Suprapubic skin (tissue), 4 donors: Measurements from ENCODE around the gene B3GNT7.

Source experiments
- EP300 ChIP-seq: sonication (generic); formaldehyde crosslinking; IDR thresholded peaks from one replicate; pipeline ENCODE4 v1.6.1; 2017; ENCODE audit warnings: antibody characterized with exemption
- POLR2A ChIP-seq, 2 donors: fragments of 450-650 bp; IDR thresholded peaks; one replicate each; pipeline ENCODE4 v1.6.1; 2017; ENCODE audit warnings: antibody characterized with exemption in 2 of 2, mild to moderate bottlenecking in 2 of 2, moderate library complexity in 2 of 2
- POLR2AphosphoS5 ChIP-seq, 3 donors: sonication (generic); formaldehyde crosslinking; IDR thresholded peaks; one replicate each; pipeline ENCODE4 v1.6.1; 2017; ENCODE audit warnings: antibody characterized with exemption in 3 of 3
- TF ChIP-seq, protein P1 (sequence below), 2 donors: fragments of 200-600 bp in 1 of 2; fragments of 450-650 bp in 1 of 2; sonication (generic) in 1 of 2; IDR thresholded peaks; one replicate each; pipeline ENCODE4 v1.5.1; 2016 to 2019; ENCODE audit warnings: antibody characterized with exemption in 2 of 2, mild to moderate bottlenecking in 1 of 2, moderate library complexity in 1 of 2

DNA sequence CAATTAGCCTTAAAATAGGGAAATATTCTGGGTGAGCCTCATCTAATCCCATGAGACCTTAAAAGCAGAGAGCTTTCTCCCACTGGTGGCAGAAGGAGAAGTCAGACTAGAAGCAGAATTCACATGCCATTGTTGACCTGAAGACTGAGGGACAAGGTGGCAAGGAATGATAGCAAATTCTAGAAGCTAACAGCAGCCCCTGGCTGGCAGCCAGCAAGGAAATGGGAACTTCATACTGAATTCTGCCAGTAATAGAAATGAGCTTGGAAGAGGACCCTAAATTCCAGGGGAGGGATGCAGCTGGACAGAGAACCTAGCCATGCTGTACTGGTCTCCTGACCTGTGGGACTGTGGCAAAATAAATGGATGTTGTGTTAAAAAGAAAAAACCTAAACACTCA lies 19.5 kb downstream of the B3GNT7 start:
- TF ChIP-seq, protein P1, sequence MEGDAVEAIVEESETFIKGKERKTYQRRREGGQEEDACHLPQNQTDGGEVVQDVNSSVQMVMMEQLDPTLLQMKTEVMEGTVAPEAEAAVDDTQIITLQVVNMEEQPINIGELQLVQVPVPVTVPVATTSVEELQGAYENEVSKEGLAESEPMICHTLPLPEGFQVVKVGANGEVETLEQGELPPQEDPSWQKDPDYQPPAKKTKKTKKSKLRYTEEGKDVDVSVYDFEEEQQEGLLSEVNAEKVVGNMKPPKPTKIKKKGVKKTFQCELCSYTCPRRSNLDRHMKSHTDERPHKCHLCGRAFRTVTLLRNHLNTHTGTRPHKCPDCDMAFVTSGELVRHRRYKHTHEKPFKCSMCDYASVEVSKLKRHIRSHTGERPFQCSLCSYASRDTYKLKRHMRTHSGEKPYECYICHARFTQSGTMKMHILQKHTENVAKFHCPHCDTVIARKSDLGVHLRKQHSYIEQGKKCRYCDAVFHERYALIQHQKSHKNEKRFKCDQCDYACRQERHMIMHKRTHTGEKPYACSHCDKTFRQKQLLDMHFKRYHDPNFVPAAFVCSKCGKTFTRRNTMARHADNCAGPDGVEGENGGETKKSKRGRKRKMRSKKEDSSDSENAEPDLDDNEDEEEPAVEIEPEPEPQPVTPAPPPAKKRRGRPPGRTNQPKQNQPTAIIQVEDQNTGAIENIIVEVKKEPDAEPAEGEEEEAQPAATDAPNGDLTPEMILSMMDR (IDR thresholded peaks at IDR 0.05): no peak
- TF ChIP-seq EP300 (no peak), POLR2A (IDR thresholded peaks at IDR 0.05) (no peak), POLR2AphosphoS5 (IDR thresholded peaks at IDR 0.05) (no peak)
